Measurements from ENCODE around the gene GPR61. TPM values are rescaled to one million over a fixed set of nuclear protein-coding genes. Genes with fewer than 3 reads are reported as not detected.

The GPR61 gene
- total and polyA plus RNA-seq, 9 of the 15 experiments (the other 6 are each of a cell fraction or from before 2014, with no cell fraction given) = 0.04 to 1.1 (median 0.25) TPM; not detected in 4

GRCh38 chr1:109509176-109510134 is 30.2 kb upstream of the GPR61 start, which contains the start of gene AMIGO1 (continued):
- TF ChIP-seq DEAF1 (CRISPR knock-in tag; IDR thresholded peaks at IDR 0.05) (no peak), RBM22 (IDR thresholded peaks at IDR 0.05; ENCODE audit: low read depth, low read length, poor library complexity, severe bottlenecking) (no peak), POLR2AphosphoS5 (IDR thresholded peaks at IDR 0.05; ENCODE audit: control insufficient read depth, insufficient read depth, low read depth, low read length) (no peak), ZNF592 (IDR thresholded peaks at IDR 0.05) (no peak), CBX3 (IDR thresholded peaks at IDR 0.05; ENCODE audit: borderline replicate concordance in 1 of 2, low read length in 2 of 2) (no peak), CC2D1A (IDR thresholded peaks at IDR 0.05) (no peak), ZNF639 (CRISPR knock-in tag; conservative IDR thresholded peaks at IDR 0.05 in 1 of 2, IDR thresholded peaks at IDR 0.05 in 1 of 2) (peak in 1 of 2 experiments; percentile 48; a peak in 1 of 4 replicates), PHF8 (IDR thresholded peaks at IDR 0.05; ENCODE audit: borderline replicate concordance, low read length) (peak; percentile 50; the same call in 1 of the 2 replicates), HDGF (IDR thresholded peaks at IDR 0.05) (no peak), MEF2A (IDR thresholded peaks at IDR 0.05; ENCODE audit: control insufficient read depth, low read depth, low read length) (no peak), POLR2A (conservative IDR thresholded peaks at IDR 0.05) (no peak), SMAD4 (CRISPR knock-in tag; conservative IDR thresholded peaks at IDR 0.05) (peak; percentile 83), ZNF696 (CRISPR knock-in tag; conservative IDR thresholded peaks at IDR 0.05) (no peak), NCOA6 (IDR thresholded peaks at IDR 0.05) (no peak)

Measured in K562 (cell line).